Measurements from ENCODE around the gene ZDHHC18. TPM values are rescaled to one million over a fixed set of nuclear protein-coding genes. Genes with fewer than 3 reads are reported as not detected.

ZDHHC18 gene
- total RNA-seq, 6 donors from 2014 or later, result 18.9 to 35.9 (median 24.9) TPM

GRCh38 chr1:26900815-26901511, 74.5 kb downstream of the ZDHHC18 start:
- H3K27ac ChIP-seq, result peak overlapping the region; percentile 85 to 93 (median 88)
- TF ChIP-seq POLR2A (IDR thresholded peaks at IDR 0.05) (no peak), EP300 (IDR thresholded peaks at IDR 0.05) (no peak), CTCF (IDR thresholded peaks at IDR 0.05) (no peak), POLR2AphosphoS5 (IDR thresholded peaks at IDR 0.05) (no peak)
- no peaks in the 10 kb centered on the region for H3K27me3 ChIP-seq
- H3K4me1 ChIP-seq, result peaks cover 15 to 28% (median 16%) of the 10 kb centered on the region in 4 donors
- peak overlapping the region; percentile 71 to 100 (median 84) for H3K4me3 ChIP-seq
- no peaks in the 10 kb centered on the region for H3K9me3 ChIP-seq
- DNase-seq (no peak), ATAC-seq (ENCODE audit: low FRiP score in 2 of 2) (no peak)
- H3K36me3 ChIP-seq, result peaks cover 5 to 24% (median 13%) of the 10 kb centered on the region in 4 donors
- 62 to 63% methylated on average over 18 of the region's 18 CpGs for WGBS, 2 donors

Small RNAs within 50 kb of the gene (small RNA-seq; reads per million reads assigned to genes)
- 0 reads per million in 4 donors for gene RN7SL165P

Other genes starting within 250 kb of the ZDHHC18 start
- gene ARID1A, start 130.7 kb upstream of the ZDHHC18 start, total RNA-seq, result 100 to 1,000 TPM in 1 of 6 donors, 10 to 100 TPM in 5; 61.3 to 102 (median 70.5) TPM
- 10 to 100 TPM; 11.9 to 25.1 (median 17.5) TPM for gene PIGV, start 38.7 kb upstream of the ZDHHC18 start, total RNA-seq
- gene SFN, start 36.5 kb downstream of the ZDHHC18 start, total RNA-seq, result 100 to 1,000 TPM in 2 of 6 donors, 10 to 100 TPM in 4; 21.0 to 129 (median 70.1) TPM
- gene GPN2, start 63.6 kb downstream of the ZDHHC18 start, total RNA-seq, result 10 to 100 TPM; 10.1 to 29.6 (median 18.5) TPM
- gene GPATCH3, start 73.8 kb downstream of the ZDHHC18 start, total RNA-seq, result 10 to 100 TPM in 4 of 6 donors, 1 to 10 TPM in 2; 9.4 to 20.8 (median 14.9) TPM
- 1 to 10 TPM in 4 of 6 donors, under 1 TPM in 1, not detected in 1; 0.89 to 8.8 (median 2.4) TPM for gene NR0B2, start 87.3 kb downstream of the ZDHHC18 start, total RNA-seq
- gene NUDC, start 95.1 kb downstream of the ZDHHC18 start, total RNA-seq, result 10 to 100 TPM; 41.9 to 81.2 (median 60.2) TPM
- gene KDF1, start 133.8 kb downstream of the ZDHHC18 start, total RNA-seq, result 10 to 100 TPM in 4 of 6 donors, 1 to 10 TPM in 2; 7.7 to 23.3 (median 11.8) TPM
- gene TRNP1, start 167.0 kb downstream of the ZDHHC18 start, total RNA-seq, result 10 to 100 TPM in 5 of 6 donors, 1 to 10 TPM in 1; 9.1 to 38.0 (median 26.0) TPM
- 100 to 1,000 TPM in 1 of 6 donors, 10 to 100 TPM in 5; 10.5 to 124 (median 43.1) TPM for gene TENT5B, start 186.2 kb downstream of the ZDHHC18 start, total RNA-seq